H1 (cell line): ENCODE data around the gene SNORC. TPM values are rescaled to one million over a fixed set of nuclear protein-coding genes. Genes with fewer than 3 reads are reported as not detected.
"Not testable (repeated sequence)": the region's sequence is repeated elsewhere in the genome, so short reads cannot be mapped to it uniquely, and the experiment has no call there.

Experiments used
- CTCF ChIA-PET: fragments of 300-600 bp; sonication (Branson Sonifier 250); formaldehyde crosslinking; loops from one replicate; lab custom pipeline; 2021; ENCODE audit not compliant: partially characterized antibody; lab: Charles Lee
- POLR2A ChIA-PET: fragments of 300-600 bp; sonication (Branson Sonifier 250); formaldehyde crosslinking; loops from one replicate; lab custom pipeline; 2021; ENCODE audit warnings: inconsistent platforms; ENCODE audit not compliant: partially characterized antibody; lab: Charles Lee
- DNase-seq, 2 experiments: peaks; one replicate each; pipeline versions ENCODE4 v3.0.0 to v3.0.0-alpha.2; 2010 to 2022; ENCODE audit warnings: low spot score in 2 of 2, low read depth in 1 of 2, mixed read lengths in 1 of 2
- FAIRE-seq: peaks from 2 replicates; lab custom pipeline; 2011; peaks lifted over from hg19 to GRCh38; lab: Jason Lieb, UNC
- H2AFZ ChIP-seq: 2 replicates; pipeline ENCODE4 v1.8.1; 2012; ENCODE audit warnings: low read length, inconsistent platforms
- H2AK5ac ChIP-seq: 2 replicates; pipeline ENCODE4 v1.6.1; 2013; ENCODE audit warnings: low read depth, low read length
- H2BK120ac ChIP-seq: replicated peaks from 2 replicates; pipeline ENCODE3; 2013; ENCODE audit warnings: low read depth, low read length, inconsistent platforms
- H2BK12ac ChIP-seq: 2 replicates; pipeline ENCODE4 v1.6.1; 2013; ENCODE audit warnings: low read depth, low read length
- H2BK15ac ChIP-seq: 2 replicates; pipeline ENCODE4 v1.6.1; 2013; ENCODE audit warnings: low read length
- H2BK20ac ChIP-seq: 2 replicates; pipeline ENCODE4 v1.6.1; 2013; ENCODE audit warnings: low read length
- H2BK5ac ChIP-seq: 2 replicates; pipeline ENCODE4 v1.6.1; 2013; ENCODE audit warnings: low read depth, low read length
- H3K14ac ChIP-seq: 2 replicates; pipeline ENCODE4 v1.6.1; 2013; ENCODE audit warnings: inconsistent platforms; ENCODE audit not compliant: insufficient read length
- H3K18ac ChIP-seq: 2 replicates; pipeline ENCODE4 v1.6.1; 2013; ENCODE audit warnings: low read length; ENCODE audit errors: extremely low read depth
- H3K23ac ChIP-seq: 2 replicates; pipeline ENCODE4 v1.6.1; 2013; ENCODE audit warnings: inconsistent platforms; ENCODE audit not compliant: insufficient read length
- H3K23me2 ChIP-seq: 2 replicates; pipeline ENCODE4 v1.6.1; 2013; ENCODE audit warnings: low read depth, low read length
- H3K27ac ChIP-seq: 2 replicates; pipeline ENCODE4 v1.6.1; 2011; ENCODE audit warnings: low read depth, low read length, inconsistent platforms
- H3K27me3 ChIP-seq, 4 experiments: replicated peaks in 1 of 4; 1 replicate in 1 of 4; 2 replicates in 3 of 4; pipeline versions ENCODE4 v1.6.1 to v1.8.1; 2011 to 2013; ENCODE audit warnings: low read length in 3 of 4, mild to moderate bottlenecking in 3 of 4, inconsistent platforms in 2 of 4, mixed read lengths in 2 of 4, moderate library complexity in 1 of 4; ENCODE audit not compliant: control insufficient read depth in 3 of 4, insufficient read depth in 3 of 4; ENCODE audit errors: extremely low read depth in 1 of 4
- H3K36me3 ChIP-seq, 4 experiments: 2 replicates each; pipeline versions ENCODE4 v1.6.1 to v1.8.1; 2011 to 2013; ENCODE audit warnings: mild to moderate bottlenecking in 4 of 4, low read length in 3 of 4, moderate library complexity in 2 of 4, control low read depth in 1 of 4, inconsistent platforms in 1 of 4; ENCODE audit not compliant: insufficient read depth in 4 of 4, control insufficient read depth in 2 of 4
- H3K4ac ChIP-seq: replicated peaks from 2 replicates; pipeline ENCODE3; 2013; ENCODE audit warnings: low read length, low read depth, mixed read lengths, inconsistent platforms; ENCODE audit not compliant: insufficient read length
- H3K4me1 ChIP-seq, 4 experiments: replicated peaks in 1 of 4; 1 replicate in 1 of 4; 2 replicates in 3 of 4; pipeline versions ENCODE4 v1.6.1 to v1.8.1; 2011 to 2013; ENCODE audit warnings: low read length in 3 of 4, inconsistent platforms in 2 of 4, mixed read lengths in 1 of 4; ENCODE audit not compliant: insufficient read depth in 4 of 4, control insufficient read depth in 3 of 4
- H3K4me2 ChIP-seq, 2 experiments: 2 replicates each; pipeline versions ENCODE4 v1.6.1 to v1.8.1; 2011 to 2013; ENCODE audit warnings: low read depth in 2 of 2, low read length in 2 of 2, control low read depth in 1 of 2, inconsistent platforms in 1 of 2, mild to moderate bottlenecking in 1 of 2; ENCODE audit not compliant: insufficient read depth in 1 of 2
- H3K4me3 ChIP-seq, 4 experiments: fragments of 200-600, 300-600 bp in 1 of 4; sonication (generic), shearing (Covaris generic), sonication (Bioruptor Twin) in 1 of 4; 2 replicates each; pipeline versions ENCODE4 v1.5.1 to v1.8.1; 2011 to 2016; ENCODE audit warnings: low read length in 4 of 4, low read depth in 3 of 4, control low read depth in 2 of 4, inconsistent platforms in 2 of 4, mild to moderate bottlenecking in 2 of 4, mixed read lengths in 1 of 4, moderate library complexity in 1 of 4; ENCODE audit not compliant: insufficient read depth in 2 of 4; ENCODE audit errors: extremely low read depth in 1 of 4
- H3K56ac ChIP-seq: replicated peaks from 2 replicates; pipeline ENCODE3; 2013; ENCODE audit warnings: low read depth, mild to moderate bottlenecking, mixed read lengths, low read length, inconsistent platforms; ENCODE audit not compliant: insufficient read length
- H3K79me1 ChIP-seq: 2 replicates; pipeline ENCODE4 v1.6.1; 2013; ENCODE audit warnings: low read depth, low read length, control low read depth
- H3K79me2 ChIP-seq, 2 experiments: 2 replicates each; pipeline versions ENCODE4 v1.6.1 to v1.8.1; 2012 to 2013; ENCODE audit warnings: low read length in 2 of 2, mild to moderate bottlenecking in 2 of 2, inconsistent platforms in 1 of 2; ENCODE audit not compliant: insufficient read depth in 2 of 2, control insufficient read depth in 1 of 2
- H3K9ac ChIP-seq, 4 experiments: replicated peaks in 1 of 4; 1 replicate in 1 of 4; 2 replicates in 3 of 4; pipeline versions ENCODE4 v1.6.1 to v1.8.1; 2011 to 2013; ENCODE audit warnings: low read depth in 3 of 4, low read length in 3 of 4, control low read depth in 2 of 4, mild to moderate bottlenecking in 2 of 4, moderate library complexity in 2 of 4, inconsistent platforms in 1 of 4; ENCODE audit errors: extremely low read depth in 1 of 4
- H3K9me3 ChIP-seq, 2 experiments: 2 replicates each; pipeline versions ENCODE4 v1.6.1 to v1.8.1; 2012 to 2013; ENCODE audit warnings: mild to moderate bottlenecking in 2 of 2, moderate library complexity in 2 of 2, control low read depth in 1 of 2, inconsistent platforms in 1 of 2, low read depth in 1 of 2, low read length in 1 of 2, mixed read lengths in 1 of 2; ENCODE audit not compliant: insufficient read depth in 2 of 2
- H4K20me1 ChIP-seq, 2 experiments: replicated peaks in 1 of 2; 2 replicates each; pipeline versions ENCODE3 to v1.8.1; 2011 to 2013; ENCODE audit warnings: inconsistent platforms in 2 of 2, low read length in 2 of 2, mild to moderate bottlenecking in 1 of 2; ENCODE audit not compliant: insufficient read depth in 2 of 2, control insufficient read depth in 1 of 2
- H4K5ac ChIP-seq: 2 replicates; pipeline ENCODE4 v1.6.1; 2013; ENCODE audit warnings: low read length, low read depth, mixed read lengths, inconsistent platforms; ENCODE audit not compliant: insufficient read length
- H4K8ac ChIP-seq: 2 replicates; pipeline ENCODE4 v1.8.0; 2013; ENCODE audit warnings: mild to moderate bottlenecking, moderate library complexity, low read length, inconsistent platforms; ENCODE audit not compliant: insufficient read depth; ENCODE audit errors: extremely low read depth
- H4K91ac ChIP-seq: replicated peaks from 2 replicates; pipeline ENCODE3; 2013; ENCODE audit warnings: low read length, mixed read lengths, inconsistent platforms; ENCODE audit not compliant: insufficient read length
- WGBS, 2 experiments: shearing (Covaris generic) in 1 of 2; methylation state at CpG; one replicate each; pipeline versions ENCODE4 v1.1.6 to v1.1.7; 2013 to 2015; ENCODE audit warnings: low lambda C conversion rate in 2 of 2, mixed read lengths in 2 of 2, inconsistent platforms in 1 of 2, low coverage in 1 of 2, missing lambda C conversion rate in 1 of 2; ENCODE audit not compliant: insufficient replicate concordance in 2 of 2, insufficient coverage in 1 of 2, insufficient read length in 1 of 2; ENCODE audit errors: extremely low coverage in 1 of 2, missing lambda C conversion rate in 1 of 2; 5-methylcytosine and 5-hydroxymethylcytosine counted together
- polyA plus RNA-seq, 7 experiments: library from polyadenylated mRNA; depleted of rRNA in 3 of 7; stranded (reverse) in 5 of 7; unstranded in 2 of 7; fragments of >200 nt in 5 of 7; fragments of 200-250 nt in 2 of 7; gene quantifications; 1 replicate in 5 of 7; 2 replicates in 1 of 7; 4 replicates in 1 of 7; pipeline versions ENCODE4 v1.2.1 to v1.2.3, GENCODE V29; 2011 to 2013; ENCODE audit warnings: missing spikeins in 2 of 7, mixed read lengths in 2 of 7
- total RNA-seq: library from RNA; stranded (reverse); fragmentation: NEBNext Ultra II Directional; extraction: Animal tissue kit (Norgen Biotek cat#: 25700); gene quantifications from 2 replicates; pipeline ENCODE4 v1.2.1, GENCODE V29; 2021

SNORC gene
- total and polyA plus RNA-seq, 2 of the 8 experiments (the other 6 are each of a cell fraction or from before 2014, with no cell fraction given), result 1.6 to 1.8 TPM

DNA sequence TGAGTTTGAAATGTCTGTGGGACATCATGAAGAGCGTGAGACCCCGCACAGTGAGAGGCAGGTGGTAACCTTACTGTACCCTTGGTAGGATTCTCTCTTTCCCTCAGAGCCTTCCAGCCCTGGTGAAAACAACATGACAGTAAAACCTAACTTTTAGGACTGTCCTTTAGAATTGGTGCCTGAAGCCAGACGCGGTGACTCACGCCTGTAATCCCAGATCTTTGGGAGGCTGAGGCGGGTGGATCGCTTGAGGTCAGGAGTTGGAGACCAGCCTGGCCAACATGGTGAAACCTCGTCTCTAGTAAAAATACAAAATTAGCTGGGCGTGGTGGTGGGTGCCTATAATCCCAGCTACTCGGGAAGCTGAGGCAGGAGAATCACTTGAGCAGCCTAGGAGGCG is 18.0 kb upstream of the SNORC start:
- H3K9me3 ChIP-seq, H3K4me1 ChIP-seq, H3K56ac ChIP-seq, H3K4me2 ChIP-seq, H4K5ac ChIP-seq, H2AK5ac ChIP-seq, FAIRE-seq, H2AFZ ChIP-seq, H2BK15ac ChIP-seq, H3K9ac ChIP-seq, H3K23me2 ChIP-seq, H3K27ac ChIP-seq, H4K20me1 ChIP-seq, H2BK5ac ChIP-seq, DNase-seq, H3K14ac ChIP-seq, H3K23ac ChIP-seq, H4K91ac ChIP-seq, H2BK120ac ChIP-seq, H3K4ac ChIP-seq, H3K18ac ChIP-seq, H2BK12ac ChIP-seq, H3K79me2 ChIP-seq, H2BK20ac ChIP-seq, H3K27me3 ChIP-seq, H4K8ac ChIP-seq, H3K4me3 ChIP-seq, H3K79me1 ChIP-seq, POLR2A ChIA-PET: not testable (repeated sequence)
- peaks cover 13 to 62% (median 42%) of the 10 kb centered on the region in 4 experiments for H3K36me3 ChIP-seq
- 93% methylated on average over 11 of the region's 11 CpGs; no CpG with 5 or more reads in 1 of the 2 experiments for WGBS, 2 experiments
- CTCF ChIA-PET, result interaction anchor here (0.5 to 3.1 kb wide), 15 partner anchors 9 to 425 kb away, joined by 3 to 18 read pairs (median 5); partner anchors contain the start of genes INPP5D and SNORC
